Fibroblast of villous mesenchyme (primary cell): Measurements from ENCODE around the gene IGLL1. TPM values are rescaled to one million over a fixed set of nuclear protein-coding genes. Genes with fewer than 3 reads are reported as not detected.

ENCODE experiments used
- DNase-seq: peaks from one replicate; pipeline ENCODE4 v3.0.0-alpha.2; 2010; ENCODE audit warnings: low read depth
- H3K4me3 ChIP-seq: 2 replicates; pipeline ENCODE4 v1.5.1; 2011; ENCODE audit warnings: low read depth, mild to moderate bottlenecking, low read length
- total RNA-seq: library from RNA; depleted of rRNA; stranded (reverse); fragments of >200 nt; gene quantifications from 2 replicates; pipeline ENCODE4 v1.2.3, GENCODE V29; 2012
- TF ChIP-seq, protein P1 (sequence below): IDR thresholded peaks from 2 replicates; pipeline ENCODE4 v1.5.1; 2012; ENCODE audit warnings: low read depth, mild to moderate bottlenecking, low read length; ENCODE audit not compliant: insufficient read depth

Gene IGLL1
- total RNA-seq, 1 donor: not detected

DNA sequence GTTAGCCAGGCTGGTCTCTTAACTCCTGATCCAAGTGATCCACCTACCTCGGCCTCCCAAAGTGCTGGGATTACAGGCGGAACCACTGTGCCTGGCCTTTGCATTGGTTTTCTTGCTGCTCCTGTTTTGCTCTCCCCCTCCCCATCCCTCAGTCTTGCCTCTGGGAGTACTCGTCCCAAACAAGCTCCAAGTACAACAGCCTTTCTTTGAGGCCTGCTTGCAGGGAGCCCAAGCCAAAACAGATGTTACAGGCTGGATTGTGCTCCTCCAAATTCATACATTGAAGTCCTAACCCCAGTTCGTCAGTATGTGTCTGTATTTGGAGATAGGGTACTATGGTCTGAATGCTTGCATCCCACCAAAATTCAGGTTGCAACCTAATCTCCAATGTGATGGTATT, 8.6 kb downstream of the IGLL1 start:
- DNase-seq: no peak
- TF ChIP-seq, protein P1, sequence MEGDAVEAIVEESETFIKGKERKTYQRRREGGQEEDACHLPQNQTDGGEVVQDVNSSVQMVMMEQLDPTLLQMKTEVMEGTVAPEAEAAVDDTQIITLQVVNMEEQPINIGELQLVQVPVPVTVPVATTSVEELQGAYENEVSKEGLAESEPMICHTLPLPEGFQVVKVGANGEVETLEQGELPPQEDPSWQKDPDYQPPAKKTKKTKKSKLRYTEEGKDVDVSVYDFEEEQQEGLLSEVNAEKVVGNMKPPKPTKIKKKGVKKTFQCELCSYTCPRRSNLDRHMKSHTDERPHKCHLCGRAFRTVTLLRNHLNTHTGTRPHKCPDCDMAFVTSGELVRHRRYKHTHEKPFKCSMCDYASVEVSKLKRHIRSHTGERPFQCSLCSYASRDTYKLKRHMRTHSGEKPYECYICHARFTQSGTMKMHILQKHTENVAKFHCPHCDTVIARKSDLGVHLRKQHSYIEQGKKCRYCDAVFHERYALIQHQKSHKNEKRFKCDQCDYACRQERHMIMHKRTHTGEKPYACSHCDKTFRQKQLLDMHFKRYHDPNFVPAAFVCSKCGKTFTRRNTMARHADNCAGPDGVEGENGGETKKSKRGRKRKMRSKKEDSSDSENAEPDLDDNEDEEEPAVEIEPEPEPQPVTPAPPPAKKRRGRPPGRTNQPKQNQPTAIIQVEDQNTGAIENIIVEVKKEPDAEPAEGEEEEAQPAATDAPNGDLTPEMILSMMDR: no peak
- H3K4me3 ChIP-seq: no peak overlapping the region

DNA sequence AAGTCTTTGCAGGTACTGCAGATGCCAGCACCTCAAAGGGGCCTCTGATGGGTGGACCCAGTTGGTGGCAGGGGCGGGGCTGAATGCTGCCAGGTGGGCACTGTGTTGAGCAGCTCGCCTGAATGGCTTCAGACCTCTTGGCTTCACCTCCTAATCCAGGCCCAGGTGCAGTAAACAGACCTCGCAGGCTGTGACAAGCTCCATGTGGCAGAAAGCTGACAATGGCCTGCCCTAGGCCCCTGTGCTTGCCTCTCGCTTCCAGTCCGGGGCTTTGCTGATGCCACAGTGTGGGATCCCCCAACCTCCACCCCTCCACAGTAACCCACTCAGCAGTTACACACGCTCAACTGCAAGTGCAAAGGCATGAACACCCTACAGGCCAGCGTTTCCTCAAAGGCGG, 9.4 kb downstream of the IGLL1 start:
- no peak for DNase-seq
- H3K4me3 ChIP-seq: no peak overlapping the region
- TF ChIP-seq, protein P1: no peak

DNA sequence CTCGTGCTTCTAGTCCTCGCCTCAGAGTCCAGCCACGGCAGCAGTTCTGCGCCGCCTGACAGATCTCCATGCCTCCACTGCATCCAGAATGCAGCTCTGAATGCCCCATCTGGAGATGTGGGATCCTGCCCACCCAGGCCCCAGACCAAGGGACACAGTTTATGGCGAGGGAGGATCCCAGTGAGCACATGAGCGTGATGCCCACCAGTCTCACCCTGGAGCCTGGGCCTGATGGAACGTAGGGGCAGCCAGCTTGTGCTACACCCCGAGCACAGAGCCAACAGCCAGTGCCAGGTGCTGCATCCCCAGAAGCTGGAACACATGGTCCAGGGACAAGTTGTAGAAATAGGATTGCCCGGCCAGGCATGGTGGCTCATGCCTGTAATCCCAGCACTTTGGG, 10.4 kb downstream of the IGLL1 start:
- TF ChIP-seq, protein P1: no peak
- H3K4me3 ChIP-seq: no peak overlapping the region
- no peak for DNase-seq

DNA sequence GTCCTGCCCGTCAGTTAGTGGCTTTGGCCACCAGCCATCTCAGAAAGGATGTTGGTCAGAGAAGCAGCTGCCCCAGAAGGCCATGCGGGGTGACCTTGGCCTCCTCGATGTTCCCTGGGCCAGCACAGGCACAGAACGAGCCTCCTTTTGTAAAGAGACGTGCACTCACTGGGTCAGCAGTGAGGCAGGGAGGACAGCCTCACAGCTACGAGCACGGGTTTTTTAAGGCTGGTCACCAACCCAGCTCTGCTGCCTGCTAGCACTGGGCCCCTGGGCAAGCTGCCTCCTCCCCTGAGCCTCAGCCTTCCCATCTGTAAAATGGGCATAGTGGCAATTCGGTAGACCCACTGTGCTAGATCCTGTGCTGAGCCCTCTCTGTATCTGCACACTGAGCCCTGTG, 10.8 kb downstream of the IGLL1 start:
- TF ChIP-seq, protein P1: no peak
- DNase-seq: no peak
- no peak overlapping the region for H3K4me3 ChIP-seq

DNA sequence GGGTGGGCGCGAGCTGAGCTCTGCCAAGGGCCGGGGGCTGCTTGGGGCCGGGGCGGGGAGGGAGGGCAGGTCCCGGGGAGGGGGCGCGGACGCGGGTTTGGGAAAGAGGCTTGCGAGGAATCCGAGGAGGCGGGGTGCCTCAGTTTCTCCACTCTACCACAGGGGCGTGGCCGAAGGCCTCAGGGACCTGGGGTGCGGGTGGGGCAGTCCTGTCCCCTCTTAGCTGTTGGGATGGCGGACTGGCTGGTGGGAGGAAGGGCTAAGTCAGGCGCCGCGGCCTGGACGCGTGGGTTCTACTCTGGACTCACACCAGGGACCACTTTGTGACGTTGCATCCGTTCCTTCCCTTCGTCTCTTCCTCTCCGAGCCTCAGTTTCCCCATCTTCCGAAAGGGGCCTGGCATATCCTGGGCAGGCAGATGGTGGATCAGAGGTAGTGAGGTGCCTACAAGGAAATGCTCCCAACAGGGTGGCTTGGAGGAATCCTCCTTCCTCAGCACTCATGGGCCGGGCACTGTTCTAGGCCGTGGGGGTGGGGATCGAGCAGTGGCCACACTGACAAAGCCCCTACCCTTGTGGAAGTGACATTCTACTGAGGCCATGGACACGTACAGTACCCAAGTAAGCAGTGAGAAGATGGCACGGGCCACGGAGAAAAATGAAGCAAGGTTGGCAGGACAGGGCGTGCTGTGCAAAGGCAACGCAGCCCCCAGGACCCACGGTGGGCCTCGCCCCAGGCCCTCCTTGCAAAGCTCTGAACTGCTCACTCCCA, 13.2 kb downstream of the IGLL1 start:
- TF ChIP-seq, protein P1: no peak
- DNase-seq: no peak
- no peak overlapping the region for H3K4me3 ChIP-seq

DNA sequence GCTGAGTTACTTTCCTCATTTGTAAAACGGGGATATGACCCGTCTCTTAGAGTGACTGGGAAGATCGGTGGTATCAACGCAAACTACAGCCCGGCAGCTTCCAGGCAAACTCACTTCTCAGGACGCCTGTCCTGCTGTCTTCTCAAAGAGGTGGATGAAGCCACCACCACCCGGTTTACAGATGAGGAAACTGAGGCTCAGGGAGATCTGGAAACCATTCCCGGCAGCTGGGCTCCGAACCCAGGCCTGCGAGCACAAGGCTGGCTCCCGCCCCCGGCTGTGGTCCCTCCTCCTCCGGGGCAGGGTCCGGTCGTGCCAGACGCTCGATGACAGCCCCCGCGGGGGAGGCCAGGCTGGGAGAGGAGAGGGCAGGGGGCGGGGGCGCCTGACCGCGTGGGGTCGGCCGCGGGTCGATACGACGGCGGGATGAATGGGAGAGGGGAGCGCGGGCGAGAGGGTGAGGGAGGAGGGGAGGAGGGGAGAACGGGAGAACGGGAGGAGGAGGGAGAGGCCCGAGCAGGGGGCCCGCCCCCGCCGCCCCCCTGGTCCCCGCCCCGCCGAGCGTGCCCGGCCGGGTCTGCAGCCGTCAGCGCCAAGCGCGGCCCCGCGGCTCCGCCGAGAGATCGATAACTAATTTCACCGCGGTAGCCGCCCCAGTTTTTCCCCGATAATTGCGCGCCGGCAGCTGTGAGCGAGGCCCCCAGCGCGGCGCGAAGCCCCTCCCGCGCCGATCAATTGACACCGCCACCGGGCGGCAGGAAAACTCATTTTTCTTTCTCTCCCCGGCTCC, 14.0 kb downstream of the IGLL1 start:
- H3K4me3 ChIP-seq: peak overlapping the region; percentile 9
- DNase-seq: no peak
- TF ChIP-seq, protein P1: no peak
